ENCODE measurements around the gene PPP1R1B. TPM values are rescaled to one million over a fixed set of nuclear protein-coding genes. Genes with fewer than 3 reads are reported as not detected.
"Not testable (repeated sequence)": the region's sequence is repeated elsewhere in the genome, so short reads cannot be mapped to it uniquely, and the experiment has no call there.

PPP1R1B gene
- 0.48 TPM for polyA plus RNA-seq (2013, experiment 1 of 4)
- 0.69 TPM for polyA plus RNA-seq (2013, experiment 2 of 4)
- polyA plus RNA-seq (2013, experiment 3 of 4) = 0.53 TPM
- polyA plus RNA-seq (2013, experiment 4 of 4) = 0.49 TPM

DNA sequence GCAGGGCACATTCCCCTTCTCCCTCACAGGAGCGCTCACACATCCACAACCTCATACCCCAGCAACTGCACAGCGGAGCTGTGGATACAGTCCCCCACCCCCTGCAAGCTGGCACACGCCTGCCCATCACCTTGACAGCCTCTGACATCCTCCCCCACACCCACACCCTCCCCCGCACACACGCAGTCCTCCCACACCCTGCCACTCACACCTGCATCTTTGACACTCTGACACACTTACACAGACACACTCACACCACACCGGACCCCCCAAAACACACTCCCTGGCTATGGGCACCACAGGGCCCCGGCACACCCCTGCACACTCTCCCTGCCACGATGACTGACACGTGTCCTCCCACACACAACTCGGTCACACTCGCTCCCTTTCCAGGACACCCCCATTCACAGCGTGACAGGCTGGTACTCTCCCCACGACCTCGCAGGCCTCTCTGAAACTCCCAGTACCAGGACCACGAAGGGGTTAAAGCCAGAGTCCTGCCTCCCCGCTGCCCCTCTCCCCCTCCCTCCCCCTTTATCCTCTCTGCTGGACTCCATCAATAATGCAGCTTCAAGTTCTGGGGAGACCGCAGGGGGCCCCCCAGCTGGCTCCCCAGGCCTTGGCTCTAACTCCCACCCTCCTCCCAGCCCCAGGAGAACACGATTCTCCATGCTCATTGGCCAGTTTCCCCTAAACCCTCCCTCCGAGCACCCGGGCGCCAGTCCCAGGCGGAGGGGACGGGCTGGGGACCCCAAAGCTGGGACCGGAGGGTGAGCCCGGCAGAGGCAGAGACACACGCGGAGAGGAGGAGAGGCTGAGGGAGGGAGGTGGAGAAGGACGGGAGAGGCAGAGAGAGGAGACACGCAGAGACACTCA lies at the start of gene PPP1R1B:
TSS of gene PPP1R1B (plus strand) at position 782 of the 876 bp plus-strand sequence. CDS start 441 bp downstream, outside the sequence.
- Histone ChIP-seq H3K36me3 (ENCODE audit: control insufficient read depth, insufficient read depth, low read length) (no peaks in the 10 kb centered on the region), H3K27ac (ENCODE audit: insufficient read depth, low read depth, low read length, poor library complexity, severe bottlenecking) (no peak within 1 kb of the TSS), H3K4me1 (ENCODE audit: control insufficient read depth, insufficient read depth, low read length) (peaks cover 23% of the 10 kb centered on the region), H3K9me3 (ENCODE audit: control insufficient read depth, low read length) (no peaks in the 10 kb centered on the region), H3K27me3 (ENCODE audit: control insufficient read depth, insufficient read depth, low read length, poor library complexity, severe bottlenecking) (peaks cover 75% of the 10 kb centered on the region), H3K4me3 (ENCODE audit: insufficient read depth, low read depth, low read length) (peak within 1 kb of the TSS; percentile 38)
- 15 to 17% methylated on average over 29 of the region's 29 CpGs for WGBS, 2 experiments

DNA sequence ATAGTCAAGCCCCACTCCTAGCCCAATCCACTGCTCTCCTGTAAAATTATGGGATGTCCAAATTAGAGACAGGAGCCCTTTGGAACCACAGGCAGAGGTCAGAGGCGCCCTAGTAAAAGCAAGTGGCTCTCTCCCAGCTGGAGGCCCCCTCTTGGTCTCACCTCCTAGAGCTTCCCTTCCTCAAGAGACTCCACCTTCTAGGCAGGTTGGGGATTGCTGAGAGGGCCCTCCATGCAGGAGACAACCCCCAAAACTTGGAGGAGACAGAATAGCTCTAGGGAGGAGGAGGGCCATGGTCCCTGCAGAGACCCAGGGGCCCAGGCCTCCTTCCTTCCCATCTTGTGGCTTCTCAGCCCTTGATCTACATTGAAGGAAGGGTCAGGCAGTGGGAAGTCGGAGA lies 48.5 kb upstream of the PPP1R1B start:
- peaks cover 17% of the 10 kb centered on the region for H3K4me1 ChIP-seq (ENCODE audit: control insufficient read depth, insufficient read depth, low read length)
- H3K4me3 ChIP-seq (ENCODE audit: insufficient read depth, low read depth, low read length) = no peak overlapping the region
- no peaks in the 10 kb centered on the region for H3K9me3 ChIP-seq (ENCODE audit: control insufficient read depth, low read length)
- WGBS, 2 experiments = 77 to 85% methylated on average over 2 of the region's 2 CpGs
- H3K27ac ChIP-seq (ENCODE audit: insufficient read depth, low read depth, low read length, poor library complexity, severe bottlenecking) = no peak overlapping the region
- no peaks in the 10 kb centered on the region for H3K36me3 ChIP-seq (ENCODE audit: control insufficient read depth, insufficient read depth, low read length)
- H3K27me3 ChIP-seq (ENCODE audit: control insufficient read depth, insufficient read depth, low read length, poor library complexity, severe bottlenecking) = no peaks in the 10 kb centered on the region

DNA sequence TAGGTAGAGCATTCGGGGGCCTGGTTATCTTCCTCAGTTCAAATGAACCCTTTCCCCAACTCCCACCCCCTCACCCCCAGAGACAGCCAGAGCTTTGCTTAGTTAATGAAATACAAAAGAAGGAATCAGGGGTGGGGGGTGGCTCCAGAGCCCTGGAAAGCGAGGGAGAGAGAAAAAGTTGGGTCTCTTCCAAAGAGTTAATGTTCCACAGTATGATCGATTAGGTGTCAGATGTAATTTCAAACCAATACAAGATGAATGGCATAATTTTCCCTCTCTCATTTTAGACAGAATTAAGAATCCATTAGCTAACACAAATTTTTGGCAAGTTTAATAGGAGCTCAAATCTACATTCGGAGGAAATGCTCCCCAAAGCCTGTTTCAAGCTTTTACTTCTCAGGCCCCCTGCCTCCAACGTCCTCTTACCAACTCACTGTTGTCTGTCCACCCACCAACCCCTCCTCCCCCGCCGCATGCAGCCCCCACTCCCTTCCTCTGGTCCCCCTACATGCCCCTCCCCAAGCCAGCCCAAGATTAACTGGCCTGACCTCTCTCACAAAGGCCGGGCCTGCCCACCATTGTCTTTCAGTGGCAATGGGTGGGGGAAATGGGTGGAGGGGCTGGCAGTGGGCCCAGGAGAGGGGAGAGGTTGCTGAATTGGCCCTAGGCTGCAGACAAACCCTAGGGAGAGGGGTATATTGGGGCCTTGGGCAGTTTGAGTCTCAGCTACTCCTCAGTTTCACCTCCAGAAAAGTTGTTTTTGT lies 47.3 kb upstream of the PPP1R1B start:
- H3K9me3 ChIP-seq (ENCODE audit: control insufficient read depth, low read length) = no peaks in the 10 kb centered on the region
- no peaks in the 10 kb centered on the region for H3K36me3 ChIP-seq (ENCODE audit: control insufficient read depth, insufficient read depth, low read length)
- H3K27ac ChIP-seq (ENCODE audit: insufficient read depth, low read depth, low read length, poor library complexity, severe bottlenecking) = no peak overlapping the region
- WGBS, 2 experiments = 6 to 17% methylated on average over 5 to 7 of the region's 8 CpGs
- peaks cover 17% of the 10 kb centered on the region for H3K4me1 ChIP-seq (ENCODE audit: control insufficient read depth, insufficient read depth, low read length)
- H3K27me3 ChIP-seq (ENCODE audit: control insufficient read depth, insufficient read depth, low read length, poor library complexity, severe bottlenecking) = no peaks in the 10 kb centered on the region
- no peak overlapping the region for H3K4me3 ChIP-seq (ENCODE audit: insufficient read depth, low read depth, low read length)

DNA sequence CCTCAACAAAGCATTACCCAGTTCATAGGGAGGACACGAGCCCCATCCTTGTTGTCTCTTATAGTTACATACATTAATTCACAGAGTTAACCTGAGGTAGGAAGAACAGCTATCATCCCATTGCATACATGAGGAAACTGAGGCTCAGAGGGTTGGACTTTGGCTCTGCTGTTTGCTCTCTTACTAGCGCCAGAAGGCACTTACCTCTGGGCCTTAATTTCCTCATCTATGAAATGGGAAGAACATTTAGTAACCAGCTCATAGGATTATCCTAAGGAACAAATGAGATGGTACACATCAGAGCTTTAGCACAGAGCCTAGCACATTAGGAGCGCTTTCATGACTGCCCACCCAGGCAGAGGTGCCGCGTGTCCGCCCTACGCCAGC lies 46.7 kb upstream of the PPP1R1B start:
- Histone ChIP-seq H3K9me3 (ENCODE audit: control insufficient read depth, low read length) (no peaks in the 10 kb centered on the region), H3K36me3 (ENCODE audit: control insufficient read depth, insufficient read depth, low read length) (no peaks in the 10 kb centered on the region), H3K4me1 (ENCODE audit: control insufficient read depth, insufficient read depth, low read length) (peaks cover 17% of the 10 kb centered on the region), H3K27ac (ENCODE audit: insufficient read depth, low read depth, low read length, poor library complexity, severe bottlenecking) (no peak overlapping the region), H3K4me3 (ENCODE audit: insufficient read depth, low read depth, low read length) (no peak overlapping the region), H3K27me3 (ENCODE audit: control insufficient read depth, insufficient read depth, low read length, poor library complexity, severe bottlenecking) (no peaks in the 10 kb centered on the region)
- WGBS, 2 experiments = 58 to 63% methylated on average over 7 of the region's 7 CpGs

DNA sequence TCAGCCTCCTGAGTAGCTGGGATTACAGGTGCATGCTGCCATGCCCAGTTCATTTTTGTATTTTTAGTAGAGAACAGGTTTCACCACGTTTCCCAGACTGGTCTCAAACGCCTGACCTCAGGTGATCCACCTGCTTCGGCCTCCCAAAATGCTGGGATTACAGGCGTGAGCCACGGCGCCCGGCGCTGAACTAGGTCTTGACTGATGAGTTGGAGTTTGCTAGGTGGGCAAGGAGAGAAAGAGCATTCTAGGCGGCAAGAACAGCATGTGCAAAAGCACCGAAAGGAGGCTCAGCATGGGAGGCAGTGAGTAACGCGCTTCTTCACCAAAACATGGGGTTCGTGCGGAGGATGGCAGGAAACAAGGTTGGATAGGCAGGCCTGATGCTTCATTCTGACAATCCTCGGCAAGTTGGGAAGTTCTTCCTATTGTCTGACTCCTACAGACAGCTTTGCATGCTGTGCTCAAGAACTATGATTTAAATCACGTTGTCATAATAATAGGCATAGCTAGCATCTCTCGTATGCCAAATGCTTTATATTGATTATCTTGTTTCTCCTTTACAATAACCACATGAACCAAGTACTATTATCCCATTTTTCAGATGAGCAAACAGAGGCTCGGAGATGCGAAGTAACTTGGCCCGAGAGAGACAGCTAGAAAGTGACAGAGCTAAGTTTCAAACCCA lies 45.5 kb upstream of the PPP1R1B start:
- no peak overlapping the region for H3K4me3 ChIP-seq (ENCODE audit: insufficient read depth, low read depth, low read length)
- peaks cover 17% of the 10 kb centered on the region for H3K4me1 ChIP-seq (ENCODE audit: control insufficient read depth, insufficient read depth, low read length)
- H3K27ac ChIP-seq (ENCODE audit: insufficient read depth, low read depth, low read length, poor library complexity, severe bottlenecking) = no peak overlapping the region
- H3K27me3 ChIP-seq (ENCODE audit: control insufficient read depth, insufficient read depth, low read length, poor library complexity, severe bottlenecking) = no peaks in the 10 kb centered on the region
- no peaks in the 10 kb centered on the region for H3K9me3 ChIP-seq (ENCODE audit: control insufficient read depth, low read length)
- H3K36me3 ChIP-seq (ENCODE audit: control insufficient read depth, insufficient read depth, low read length) = no peaks in the 10 kb centered on the region
- WGBS, 2 experiments = 90 to 91% methylated on average over 20 of the region's 20 CpGs

DNA sequence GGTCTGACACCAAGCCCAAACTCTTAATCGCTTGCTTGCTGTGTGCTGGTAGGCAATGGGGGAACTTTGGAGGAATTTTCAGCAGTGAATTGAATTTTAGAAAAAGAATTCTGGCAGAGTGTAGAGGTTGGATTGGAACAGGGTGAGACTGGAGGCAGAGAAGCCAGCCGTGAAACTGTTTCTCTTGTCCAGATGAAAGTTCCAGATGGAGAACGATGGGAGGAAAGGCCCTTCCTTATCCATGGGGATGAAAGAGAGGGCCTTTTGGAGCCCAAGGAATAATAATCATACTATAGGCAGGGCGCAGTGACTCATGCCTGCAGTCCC lies 45.0 kb upstream of the PPP1R1B start:
- no peaks in the 10 kb centered on the region for H3K27me3 ChIP-seq (ENCODE audit: control insufficient read depth, insufficient read depth, low read length, poor library complexity, severe bottlenecking)
- peaks cover 17% of the 10 kb centered on the region for H3K4me1 ChIP-seq (ENCODE audit: control insufficient read depth, insufficient read depth, low read length)
- 88 to 92% methylated on average over 4 of the region's 4 CpGs for WGBS, 2 experiments
- no peaks in the 10 kb centered on the region for H3K9me3 ChIP-seq (ENCODE audit: control insufficient read depth, low read length)
- H3K36me3 ChIP-seq (ENCODE audit: control insufficient read depth, insufficient read depth, low read length) = no peaks in the 10 kb centered on the region
- no peak overlapping the region for H3K27ac ChIP-seq (ENCODE audit: insufficient read depth, low read depth, low read length, poor library complexity, severe bottlenecking)
- H3K4me3 ChIP-seq (ENCODE audit: insufficient read depth, low read depth, low read length) = no peak overlapping the region

DNA sequence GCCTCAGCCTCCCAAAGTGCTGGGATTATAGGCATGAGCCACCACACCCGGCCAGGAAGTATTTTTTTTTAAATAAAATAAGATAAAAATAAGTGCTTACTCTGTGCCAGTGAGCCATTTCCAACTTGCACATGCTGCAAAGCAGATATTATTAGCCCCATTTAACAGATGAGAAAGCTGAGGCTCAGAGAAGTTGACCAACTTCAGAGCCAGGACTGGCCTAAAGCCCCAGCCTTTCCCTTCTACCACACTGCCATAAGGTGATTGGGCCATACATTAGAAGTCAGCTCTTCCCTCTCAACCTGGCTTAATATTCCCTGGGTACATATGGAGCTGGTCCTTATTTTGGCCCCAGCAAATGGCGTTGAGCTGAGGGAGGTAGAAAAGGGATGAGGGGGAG lies 44.1 kb upstream of the PPP1R1B start:
- no peak overlapping the region for H3K27ac ChIP-seq (ENCODE audit: insufficient read depth, low read depth, low read length, poor library complexity, severe bottlenecking)
- WGBS, 2 experiments = 0 to 51% methylated on average over 1 to 2 of the region's 2 CpGs

DNA sequence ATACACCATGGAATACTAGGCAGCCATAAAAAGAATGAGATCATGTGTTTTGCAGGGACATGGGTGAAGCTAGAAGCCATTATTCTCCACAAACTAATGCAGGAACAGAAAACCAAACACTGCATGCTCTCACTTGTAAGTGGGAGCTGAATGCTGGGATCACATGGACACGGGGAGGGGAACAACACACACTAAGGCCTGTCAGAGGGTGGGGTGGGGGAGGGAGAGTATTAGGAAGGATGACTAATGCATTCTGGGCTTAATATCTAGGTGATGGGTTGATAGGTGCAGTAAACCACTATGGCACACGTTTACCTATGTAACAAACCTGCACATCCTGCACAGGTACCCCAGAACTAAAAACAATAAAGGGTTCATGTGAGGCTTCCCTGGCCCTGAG lies 36.6 kb upstream of the PPP1R1B start:
- 52 to 70% methylated on average over 2 of the region's 2 CpGs for WGBS, 2 experiments

More for the DNA sequence above, 44.1 kb upstream of the PPP1R1B start:
- no peak overlapping the region for H3K4me3 ChIP-seq (ENCODE audit: insufficient read depth, low read depth, low read length)
- H3K27me3 ChIP-seq (ENCODE audit: control insufficient read depth, insufficient read depth, low read length, poor library complexity, severe bottlenecking) = no peaks in the 10 kb centered on the region
- H3K4me1 ChIP-seq (ENCODE audit: control insufficient read depth, insufficient read depth, low read length) = peaks cover 17% of the 10 kb centered on the region
- H3K36me3 ChIP-seq (ENCODE audit: control insufficient read depth, insufficient read depth, low read length) = no peaks in the 10 kb centered on the region
- no peaks in the 10 kb centered on the region for H3K9me3 ChIP-seq (ENCODE audit: control insufficient read depth, low read length)

DNA sequence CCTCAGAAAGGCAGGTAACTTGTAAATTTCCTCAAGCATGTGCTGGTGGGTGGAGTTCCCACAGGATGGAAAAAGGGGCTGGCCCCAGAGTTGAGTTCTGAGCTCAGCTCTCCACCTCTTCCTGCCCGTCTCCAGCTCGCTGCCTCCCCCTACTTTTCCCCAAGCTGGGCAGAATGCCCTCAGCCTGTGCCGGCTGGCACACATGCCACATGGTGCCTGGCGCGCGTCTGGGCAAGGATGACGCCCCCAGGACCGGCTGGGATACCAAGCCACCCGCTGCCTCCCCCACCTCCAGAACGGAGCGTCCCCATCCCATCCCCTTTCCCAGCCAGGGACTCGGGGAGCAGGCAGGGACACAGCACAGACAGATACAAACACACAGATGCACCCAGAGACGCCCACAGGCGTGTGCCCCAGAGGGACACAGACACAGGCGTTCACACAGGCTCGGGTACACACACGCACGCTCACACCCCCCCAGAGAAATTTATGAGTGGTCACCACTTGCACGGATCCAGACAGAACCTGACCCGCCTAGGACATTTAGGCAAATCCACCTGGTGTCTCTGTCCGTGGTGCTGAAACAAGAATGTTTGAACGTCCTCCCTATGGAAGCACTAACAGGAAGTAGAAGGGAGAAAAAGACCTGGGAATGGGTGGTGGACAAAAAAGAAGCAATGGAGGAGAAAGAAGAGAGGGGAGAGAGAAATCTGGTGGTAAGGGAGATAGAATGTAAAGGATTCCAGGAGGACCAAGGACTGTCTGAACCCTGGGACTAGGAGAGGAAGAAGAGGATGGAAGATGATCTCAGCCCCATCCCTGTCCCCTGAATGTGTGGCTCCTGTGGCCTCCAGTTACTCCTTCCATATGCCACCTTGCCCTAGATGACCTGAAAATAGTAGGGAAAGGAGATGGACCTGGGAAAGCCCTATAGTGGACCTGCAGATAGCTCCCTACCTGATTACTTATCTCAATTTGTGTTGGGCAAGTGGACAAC lies 34.5 kb upstream of the PPP1R1B start:
- H3K4me1 ChIP-seq (ENCODE audit: control insufficient read depth, insufficient read depth, low read length) = peaks cover 8% of the 10 kb centered on the region
- H3K36me3 ChIP-seq (ENCODE audit: control insufficient read depth, insufficient read depth, low read length) = no peaks in the 10 kb centered on the region
- no peaks in the 10 kb centered on the region for H3K9me3 ChIP-seq (ENCODE audit: control insufficient read depth, low read length)
- no peak overlapping the region for H3K4me3 ChIP-seq (ENCODE audit: insufficient read depth, low read depth, low read length)
- no peak overlapping the region for H3K27ac ChIP-seq (ENCODE audit: insufficient read depth, low read depth, low read length, poor library complexity, severe bottlenecking)
- peaks cover 76% of the 10 kb centered on the region for H3K27me3 ChIP-seq (ENCODE audit: control insufficient read depth, insufficient read depth, low read length, poor library complexity, severe bottlenecking)
- WGBS, 2 experiments = 4% methylated on average over 22 of the region's 22 CpGs

More for the DNA sequence above, 36.6 kb upstream of the PPP1R1B start:
- H3K4me3 ChIP-seq (ENCODE audit: insufficient read depth, low read depth, low read length); H3K4me1 ChIP-seq (ENCODE audit: control insufficient read depth, insufficient read depth, low read length); H3K9me3 ChIP-seq (ENCODE audit: control insufficient read depth, low read length); H3K27ac ChIP-seq (ENCODE audit: insufficient read depth, low read depth, low read length, poor library complexity, severe bottlenecking); H3K36me3 ChIP-seq (ENCODE audit: control insufficient read depth, insufficient read depth, low read length): not testable (repeated sequence)
- peaks cover 55% of the 10 kb centered on the region for H3K27me3 ChIP-seq (ENCODE audit: control insufficient read depth, insufficient read depth, low read length, poor library complexity, severe bottlenecking)
